Liver (tissue), 9 donors: ENCODE results near the gene HVCN1. TPM values are rescaled to one million over a fixed set of nuclear protein-coding genes. Genes with fewer than 3 reads are reported as not detected.

Experiments used
- DNase-seq: peaks from one replicate; pipeline ENCODE4 v3.0.0-alpha.2; 2017; ENCODE audit warnings: low spot score
- H3K27ac ChIP-seq, 2 donors: one replicate each; pipeline ENCODE4 v1.7.0; 2013; ENCODE audit warnings: inconsistent platforms in 2 of 2, low read length in 2 of 2, control low read depth in 1 of 2, low read depth in 1 of 2, mild to moderate bottlenecking in 1 of 2
- H3K27me3 ChIP-seq, 4 donors: one replicate each; pipeline versions ENCODE4 v1.6.1 to v1.7.0; 2013; ENCODE audit warnings: low read length in 3 of 4, inconsistent platforms in 1 of 4, mild to moderate bottlenecking in 1 of 4, moderate library complexity in 1 of 4; ENCODE audit not compliant: control insufficient read depth in 4 of 4, insufficient read depth in 4 of 4
- H3K36me3 ChIP-seq, 4 donors: one replicate each; pipeline versions ENCODE4 v1.6.1 to v1.7.0; 2013; ENCODE audit warnings: low read length in 3 of 4, mild to moderate bottlenecking in 3 of 4, low read depth in 1 of 4, moderate library complexity in 1 of 4; ENCODE audit not compliant: control insufficient read depth in 4 of 4, insufficient read depth in 3 of 4
- H3K4me1 ChIP-seq, 4 donors: one replicate each; pipeline versions ENCODE4 v1.6.1 to v1.7.0; 2013; ENCODE audit warnings: low read length in 3 of 4, mild to moderate bottlenecking in 3 of 4, moderate library complexity in 1 of 4; ENCODE audit not compliant: control insufficient read depth in 4 of 4, insufficient read depth in 4 of 4
- H3K4me3 ChIP-seq, 3 donors: one replicate each; pipeline versions ENCODE4 v1.6.1 to v1.7.0; 2013; ENCODE audit warnings: low read length in 3 of 3, control low read depth in 1 of 3, low read depth in 1 of 3, mild to moderate bottlenecking in 1 of 3
- H3K9ac ChIP-seq, 2 donors: one replicate each; pipeline ENCODE4 v1.7.0; 2013; ENCODE audit warnings: low read length in 2 of 2, mild to moderate bottlenecking in 2 of 2, moderate library complexity in 2 of 2, control low read depth in 1 of 2, low read depth in 1 of 2
- H3K9me3 ChIP-seq, 4 donors: one replicate each; pipeline versions ENCODE4 v1.6.1 to v1.7.0; 2013; ENCODE audit warnings: low read length in 3 of 4; ENCODE audit not compliant: control insufficient read depth in 4 of 4
- EGR1 ChIP-seq, 2 donors: IDR thresholded peaks; 2 replicates each; pipeline ENCODE4 v1.6.1; 2016 to 2018; ENCODE audit warnings: antibody characterized with exemption in 2 of 2, low read depth in 2 of 2
- FOXA1 ChIP-seq: IDR thresholded peaks from 2 replicates; pipeline ENCODE4 v1.6.1; 2016; ENCODE audit warnings: antibody characterized with exemption
- FOXA2 ChIP-seq: IDR thresholded peaks from 2 replicates; pipeline ENCODE4 v1.6.1; 2016; ENCODE audit warnings: antibody characterized with exemption
- GABPA ChIP-seq, 2 donors: IDR thresholded peaks in 1 of 2; conservative IDR thresholded peaks in 1 of 2; 2 replicates each; pipeline ENCODE4 v1.6.1; 2016; ENCODE audit warnings: antibody characterized with exemption in 2 of 2, mild to moderate bottlenecking in 1 of 2, moderate library complexity in 1 of 2
- HNF4A ChIP-seq, 2 donors: conservative IDR thresholded peaks; 2 replicates each; pipeline ENCODE4 v1.6.1; 2016; ENCODE audit warnings: antibody characterized with exemption in 2 of 2, mild to moderate bottlenecking in 2 of 2
- HNF4G ChIP-seq: IDR thresholded peaks from 2 replicates; pipeline ENCODE4 v1.6.1; 2016; ENCODE audit warnings: antibody characterized with exemption
- JUND ChIP-seq, 2 donors: IDR thresholded peaks; 2 replicates each; pipeline ENCODE4 v1.6.1; 2016; ENCODE audit warnings: antibody characterized with exemption in 2 of 2
- NR2F2 ChIP-seq: IDR thresholded peaks from 2 replicates; pipeline ENCODE4 v1.6.1; 2016; ENCODE audit warnings: antibody characterized with exemption
- RAD21 ChIP-seq, 2 donors: IDR thresholded peaks; 2 replicates each; pipeline ENCODE4 v1.6.1; 2016; ENCODE audit warnings: antibody characterized with exemption in 2 of 2, mild to moderate bottlenecking in 2 of 2
- RXRA ChIP-seq, 2 donors: IDR thresholded peaks; 2 replicates each; pipeline ENCODE4 v1.6.1; 2017 to 2018; ENCODE audit warnings: antibody characterized with exemption in 2 of 2, mild to moderate bottlenecking in 1 of 2
- SP1 ChIP-seq: IDR thresholded peaks from 2 replicates; pipeline ENCODE4 v1.6.1; 2018; ENCODE audit warnings: antibody characterized with exemption, mild to moderate bottlenecking
- TAF1 ChIP-seq: conservative IDR thresholded peaks from 2 replicates; pipeline ENCODE4 v1.6.1; 2016; ENCODE audit warnings: antibody characterized with exemption, mild to moderate bottlenecking
- YY1 ChIP-seq: IDR thresholded peaks from 2 replicates; pipeline ENCODE4 v1.6.1; 2016; ENCODE audit warnings: antibody characterized with exemption, mild to moderate bottlenecking
- WGBS: extraction: QIAGEN DNeasy Blood & Tissue Kit; methylation state at CpG from one replicate; pipeline ENCODE4 v1.1.7; 2013; 5-methylcytosine and 5-hydroxymethylcytosine counted together
- polyA plus RNA-seq, 2 donors: library from polyadenylated mRNA; stranded (reverse) in 1 of 2; unstranded in 1 of 2; fragments of 200-250 nt in 1 of 2; fragments of >200 nt in 1 of 2; fragmentation: Nextera tagmentation in 1 of 2; extraction: Ambion mirVana in 1 of 2; gene quantifications; one replicate each; pipeline versions ENCODE4 v1.2.1 to v1.2.3, GENCODE V29; 2013 to 2015
- total RNA-seq, 2 donors: library from RNA; depleted of rRNA; stranded (reverse); fragments of >200 nt; gene quantifications; one replicate each; pipeline ENCODE4 v1.2.3, GENCODE V29; 2014
- TF ChIP-seq, protein P1 (sequence below): IDR thresholded peaks from 2 replicates; pipeline ENCODE4 v1.6.1; 2016; ENCODE audit warnings: antibody characterized with exemption
- TF ChIP-seq, protein P2 (sequence below): IDR thresholded peaks from 2 replicates; pipeline ENCODE4 v1.6.1; 2016; ENCODE audit warnings: antibody characterized with exemption
- TF ChIP-seq, protein P3 (sequence below): IDR thresholded peaks from 2 replicates; pipeline ENCODE4 v1.6.1; 2016; ENCODE audit warnings: antibody characterized with exemption
- TF ChIP-seq, protein P4 (sequence below): IDR thresholded peaks from 2 replicates; pipeline ENCODE4 v1.6.1; 2016; ENCODE audit warnings: antibody characterized with exemption, mild to moderate bottlenecking
- TF ChIP-seq, protein P5 (sequence below): fragments of 150-350 bp; IDR thresholded peaks from 2 replicates; pipeline ENCODE4 v1.5.1; 2017; ENCODE audit warnings: improper control_type of control experiment, low read depth, low read length; ENCODE audit not compliant: missing input control
- donor health status: healthy.
- donor health status: healthy.
- donor health status: healthy.
- donor health status: healthy.
- donor health status: healthy.

The HVCN1 gene
- total and polyA plus RNA-seq, 4 donors: 1.8 to 5.4 (median 2.5) TPM

DNA sequence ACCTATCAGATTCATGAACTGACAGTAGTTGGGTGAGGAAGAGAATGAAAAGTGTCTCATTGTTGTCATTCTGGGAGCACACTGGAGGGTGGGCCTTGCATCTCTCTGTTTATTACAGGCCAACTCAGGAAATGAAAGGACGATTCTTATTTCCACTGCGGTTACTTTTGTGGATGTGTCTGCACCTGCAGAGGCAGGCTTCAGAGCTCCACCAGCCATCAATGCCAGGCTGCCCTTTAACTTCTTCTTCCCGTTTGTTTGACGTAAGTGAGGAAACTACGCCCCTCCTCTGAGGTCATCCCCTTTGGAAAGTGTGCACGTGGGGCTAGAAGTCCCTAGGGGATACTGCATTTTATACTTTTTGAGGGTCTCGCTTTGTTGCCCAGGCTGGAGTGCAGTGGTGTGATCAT lies 41.3 kb downstream of the HVCN1 start:
- H3K9ac ChIP-seq: no peak overlapping the region
- no peaks in the 10 kb centered on the region for H3K4me1 ChIP-seq
- no peaks in the 10 kb centered on the region for H3K9me3 ChIP-seq
- peaks cover 0 to 11% (median 3%) of the 10 kb centered on the region in 4 donors for H3K36me3 ChIP-seq
- no peak for TF ChIP-seq TAF1
- no peak for TF ChIP-seq HNF4G
- TF ChIP-seq, protein P1, sequence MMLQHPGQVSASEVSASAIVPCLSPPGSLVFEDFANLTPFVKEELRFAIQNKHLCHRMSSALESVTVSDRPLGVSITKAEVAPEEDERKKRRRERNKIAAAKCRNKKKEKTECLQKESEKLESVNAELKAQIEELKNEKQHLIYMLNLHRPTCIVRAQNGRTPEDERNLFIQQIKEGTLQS: no peak
- TF ChIP-seq JUND (IDR thresholded peaks at IDR 0.05): no peak
- TF ChIP-seq FOXA2: no peak
- TF ChIP-seq SP1: no peak
- TF ChIP-seq YY1: no peak
- TF ChIP-seq, protein P2, sequence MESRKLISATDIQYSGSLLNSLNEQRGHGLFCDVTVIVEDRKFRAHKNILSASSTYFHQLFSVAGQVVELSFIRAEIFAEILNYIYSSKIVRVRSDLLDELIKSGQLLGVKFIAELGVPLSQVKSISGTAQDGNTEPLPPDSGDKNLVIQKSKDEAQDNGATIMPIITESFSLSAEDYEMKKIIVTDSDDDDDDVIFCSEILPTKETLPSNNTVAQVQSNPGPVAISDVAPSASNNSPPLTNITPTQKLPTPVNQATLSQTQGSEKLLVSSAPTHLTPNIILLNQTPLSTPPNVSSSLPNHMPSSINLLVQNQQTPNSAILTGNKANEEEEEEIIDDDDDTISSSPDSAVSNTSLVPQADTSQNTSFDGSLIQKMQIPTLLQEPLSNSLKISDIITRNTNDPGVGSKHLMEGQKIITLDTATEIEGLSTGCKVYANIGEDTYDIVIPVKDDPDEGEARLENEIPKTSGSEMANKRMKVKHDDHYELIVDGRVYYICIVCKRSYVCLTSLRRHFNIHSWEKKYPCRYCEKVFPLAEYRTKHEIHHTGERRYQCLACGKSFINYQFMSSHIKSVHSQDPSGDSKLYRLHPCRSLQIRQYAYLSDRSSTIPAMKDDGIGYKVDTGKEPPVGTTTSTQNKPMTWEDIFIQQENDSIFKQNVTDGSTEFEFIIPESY: no peak
- TF ChIP-seq HNF4A (conservative IDR thresholded peaks at IDR 0.05): no peak
- no peak overlapping the region for H3K4me3 ChIP-seq
- no peak overlapping the region for H3K27ac ChIP-seq
- no peaks in the 10 kb centered on the region for H3K27me3 ChIP-seq
- DNase-seq: no peak
- 82% methylated on average over 7 of the region's 7 CpGs for WGBS

DNA sequence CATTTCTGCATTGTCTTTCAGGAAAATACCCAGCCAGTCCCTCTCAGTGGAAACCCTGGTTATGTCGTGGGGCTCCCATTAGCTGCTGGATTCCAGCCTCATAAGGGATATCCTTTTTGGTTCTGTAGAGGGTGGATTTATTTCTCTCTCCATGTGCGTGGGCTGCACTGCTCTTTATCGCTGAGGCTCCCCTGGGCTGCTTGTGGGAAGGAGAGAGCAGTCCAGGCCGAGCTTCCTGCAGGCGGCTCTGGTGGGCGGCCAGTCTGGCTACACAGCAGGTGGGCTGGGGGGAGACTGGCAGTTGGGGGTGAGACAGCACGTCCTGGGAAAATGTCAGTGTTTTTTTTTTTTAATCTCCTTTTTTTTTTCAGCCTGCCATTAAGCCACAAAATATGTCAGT lies 47.4 kb downstream of the HVCN1 start:
- H3K27ac ChIP-seq: no peak overlapping the region
- H3K9ac ChIP-seq: no peak overlapping the region
- H3K4me3 ChIP-seq: no peak overlapping the region
- H3K36me3 ChIP-seq: peaks cover 0 to 4% (median 0%) of the 10 kb centered on the region in 4 donors
- no peak for DNase-seq
- H3K27me3 ChIP-seq: no peaks in the 10 kb centered on the region
- H3K4me1 ChIP-seq: no peaks in the 10 kb centered on the region
- 90% methylated on average over 7 of the region's 7 CpGs for WGBS
- no peaks in the 10 kb centered on the region for H3K9me3 ChIP-seq
- no peak for TF ChIP-seq GABPA (IDR thresholded peaks at IDR 0.05 in 1 of 2, conservative IDR thresholded peaks at IDR 0.05 in 1 of 2)
- TF ChIP-seq YY1: no peak
- TF ChIP-seq EGR1 (IDR thresholded peaks at IDR 0.05; ENCODE audit: low read depth in 2 of 2): no peak
- no peak for TF ChIP-seq SP1
- TF ChIP-seq, protein P3, sequence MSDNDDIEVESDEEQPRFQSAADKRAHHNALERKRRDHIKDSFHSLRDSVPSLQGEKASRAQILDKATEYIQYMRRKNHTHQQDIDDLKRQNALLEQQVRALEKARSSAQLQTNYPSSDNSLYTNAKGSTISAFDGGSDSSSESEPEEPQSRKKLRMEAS: no peak
- no peak for TF ChIP-seq RXRA (IDR thresholded peaks at IDR 0.05)
- TF ChIP-seq FOXA2: no peak
- TF ChIP-seq, protein P4, sequence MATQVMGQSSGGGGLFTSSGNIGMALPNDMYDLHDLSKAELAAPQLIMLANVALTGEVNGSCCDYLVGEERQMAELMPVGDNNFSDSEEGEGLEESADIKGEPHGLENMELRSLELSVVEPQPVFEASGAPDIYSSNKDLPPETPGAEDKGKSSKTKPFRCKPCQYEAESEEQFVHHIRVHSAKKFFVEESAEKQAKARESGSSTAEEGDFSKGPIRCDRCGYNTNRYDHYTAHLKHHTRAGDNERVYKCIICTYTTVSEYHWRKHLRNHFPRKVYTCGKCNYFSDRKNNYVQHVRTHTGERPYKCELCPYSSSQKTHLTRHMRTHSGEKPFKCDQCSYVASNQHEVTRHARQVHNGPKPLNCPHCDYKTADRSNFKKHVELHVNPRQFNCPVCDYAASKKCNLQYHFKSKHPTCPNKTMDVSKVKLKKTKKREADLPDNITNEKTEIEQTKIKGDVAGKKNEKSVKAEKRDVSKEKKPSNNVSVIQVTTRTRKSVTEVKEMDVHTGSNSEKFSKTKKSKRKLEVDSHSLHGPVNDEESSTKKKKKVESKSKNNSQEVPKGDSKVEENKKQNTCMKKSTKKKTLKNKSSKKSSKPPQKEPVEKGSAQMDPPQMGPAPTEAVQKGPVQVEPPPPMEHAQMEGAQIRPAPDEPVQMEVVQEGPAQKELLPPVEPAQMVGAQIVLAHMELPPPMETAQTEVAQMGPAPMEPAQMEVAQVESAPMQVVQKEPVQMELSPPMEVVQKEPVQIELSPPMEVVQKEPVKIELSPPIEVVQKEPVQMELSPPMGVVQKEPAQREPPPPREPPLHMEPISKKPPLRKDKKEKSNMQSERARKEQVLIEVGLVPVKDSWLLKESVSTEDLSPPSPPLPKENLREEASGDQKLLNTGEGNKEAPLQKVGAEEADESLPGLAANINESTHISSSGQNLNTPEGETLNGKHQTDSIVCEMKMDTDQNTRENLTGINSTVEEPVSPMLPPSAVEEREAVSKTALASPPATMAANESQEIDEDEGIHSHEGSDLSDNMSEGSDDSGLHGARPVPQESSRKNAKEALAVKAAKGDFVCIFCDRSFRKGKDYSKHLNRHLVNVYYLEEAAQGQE: no peak
- TF ChIP-seq, protein P1: no peak
- TF ChIP-seq HNF4A (conservative IDR thresholded peaks at IDR 0.05): no peak
- TF ChIP-seq, protein P5, sequence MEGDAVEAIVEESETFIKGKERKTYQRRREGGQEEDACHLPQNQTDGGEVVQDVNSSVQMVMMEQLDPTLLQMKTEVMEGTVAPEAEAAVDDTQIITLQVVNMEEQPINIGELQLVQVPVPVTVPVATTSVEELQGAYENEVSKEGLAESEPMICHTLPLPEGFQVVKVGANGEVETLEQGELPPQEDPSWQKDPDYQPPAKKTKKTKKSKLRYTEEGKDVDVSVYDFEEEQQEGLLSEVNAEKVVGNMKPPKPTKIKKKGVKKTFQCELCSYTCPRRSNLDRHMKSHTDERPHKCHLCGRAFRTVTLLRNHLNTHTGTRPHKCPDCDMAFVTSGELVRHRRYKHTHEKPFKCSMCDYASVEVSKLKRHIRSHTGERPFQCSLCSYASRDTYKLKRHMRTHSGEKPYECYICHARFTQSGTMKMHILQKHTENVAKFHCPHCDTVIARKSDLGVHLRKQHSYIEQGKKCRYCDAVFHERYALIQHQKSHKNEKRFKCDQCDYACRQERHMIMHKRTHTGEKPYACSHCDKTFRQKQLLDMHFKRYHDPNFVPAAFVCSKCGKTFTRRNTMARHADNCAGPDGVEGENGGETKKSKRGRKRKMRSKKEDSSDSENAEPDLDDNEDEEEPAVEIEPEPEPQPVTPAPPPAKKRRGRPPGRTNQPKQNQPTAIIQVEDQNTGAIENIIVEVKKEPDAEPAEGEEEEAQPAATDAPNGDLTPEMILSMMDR: no peak
- no peak for TF ChIP-seq TAF1
- no peak for TF ChIP-seq HNF4G
- TF ChIP-seq JUND (IDR thresholded peaks at IDR 0.05): no peak
- TF ChIP-seq NR2F2: no peak
- TF ChIP-seq, protein P2: no peak
- TF ChIP-seq FOXA1: no peak
- no peak for TF ChIP-seq RAD21 (IDR thresholded peaks at IDR 0.05)
